HepG2 (cell line): ENCODE data around the gene SLC1A5. TPM values are rescaled to one million over a fixed set of nuclear protein-coding genes. Genes with fewer than 3 reads are reported as not detected.
A peak's percentile ranks its signal among the peaks of the same experiment; 100 is the strongest.

Experiments
- ATAC-seq: fragments of 200-7000 bp; cut with Tn5 transposase; 3 replicates; pipeline ENCODE4 v1.9.1; 2020; ENCODE audit warnings: mild to moderate bottlenecking, moderate library complexity
- BruUV-seq: library from RNA; stranded (reverse); fragments of 400-500 nt; replicated peaks from 2 replicates; lab custom pipeline; 2021; lab: Mats Ljungman, UMichigan
- CTCF ChIA-PET: fragments of 300-600 bp; formaldehyde crosslinking; extraction: SDS; loops from one replicate; lab custom pipeline; 2021; ENCODE audit warnings: low total read pairs, inconsistent platforms, low intra/inter-chr PET ratio; lab: Yijun Ruan, JAX
- POLR2A ChIA-PET: fragments of 350-600 bp; sonication (Branson Sonifier 250); formaldehyde crosslinking; loops from one replicate; lab custom pipeline; 2020; ENCODE audit warnings: antibody characterized with exemption, inconsistent platforms; lab: Yijun Ruan, JAX
- DNase-seq: peaks from one replicate; pipeline ENCODE4 v3.0.0-alpha.2; 2015; ENCODE audit warnings: low spot score
- FAIRE-seq: peaks from 3 replicates; lab custom pipeline; 2011; peaks lifted over from hg19 to GRCh38; lab: Jason Lieb, UNC
- H2AFZ ChIP-seq: one replicate; pipeline ENCODE4 v1.6.1; 2011; ENCODE audit warnings: low read length, inconsistent platforms
- H3K27ac ChIP-seq: fragments of 300-600 bp; 3 replicates; pipeline ENCODE4 v1.8.0; 2011; ENCODE audit warnings: mixed run types, mild to moderate bottlenecking, mixed read lengths, low read length, inconsistent platforms; ENCODE audit not compliant: insufficient read depth; ENCODE audit errors: extremely low read length
- H3K27me3 ChIP-seq, 2 experiments: fragments of 200-600 bp in 1 of 2; 2 replicates in 1 of 2; 3 replicates in 1 of 2; pipeline versions ENCODE4 v1.6.0 to v1.8.0; 2011; ENCODE audit warnings: low read length in 2 of 2, mild to moderate bottlenecking in 2 of 2, moderate library complexity in 2 of 2, inconsistent platforms in 1 of 2; ENCODE audit not compliant: insufficient read depth in 2 of 2, control insufficient read depth in 1 of 2
- H3K36me3 ChIP-seq, 2 experiments: fragments of 200-600 bp in 1 of 2; replicated peaks in 1 of 2; 2 replicates in 1 of 2; 3 replicates in 1 of 2; pipeline versions ENCODE4 v1.5.1 to v1.8.0; 2011; ENCODE audit warnings: low read length in 2 of 2, inconsistent platforms in 1 of 2; ENCODE audit not compliant: insufficient read depth in 2 of 2, control insufficient read depth in 1 of 2
- H3K4me1 ChIP-seq: 2 replicates; pipeline ENCODE4 v1.5.1; 2012; ENCODE audit warnings: low read length, inconsistent platforms; ENCODE audit not compliant: insufficient read depth
- H3K4me2 ChIP-seq: 2 replicates; pipeline ENCODE4 v1.6.0; 2011; ENCODE audit warnings: low read depth, low read length, inconsistent platforms
- H3K4me3 ChIP-seq, 3 experiments: fragments of 200-600 bp in 1 of 3; sonication (generic), shearing (Covaris generic) in 1 of 3; replicated peaks in 1 of 3; 2 replicates each; pipeline ENCODE4 v1.5.1; 2011 to 2016; ENCODE audit warnings: low read length in 3 of 3, inconsistent platforms in 2 of 3, low read depth in 2 of 3, mild to moderate bottlenecking in 2 of 3, control low read depth in 1 of 3, mixed read lengths in 1 of 3; ENCODE audit not compliant: insufficient read depth in 1 of 3
- H3K79me2 ChIP-seq: one replicate; pipeline ENCODE4 v1.6.1; 2011; ENCODE audit warnings: low read length, inconsistent platforms; ENCODE audit not compliant: insufficient read depth
- H3K9ac ChIP-seq: 2 replicates; pipeline ENCODE4 v1.6.0; 2011; ENCODE audit warnings: mild to moderate bottlenecking, low read depth, low read length, inconsistent platforms; ENCODE audit not compliant: insufficient read depth
- H3K9me3 ChIP-seq: 2 replicates; pipeline ENCODE4 v1.5.1; 2012; ENCODE audit warnings: mild to moderate bottlenecking, low read length
- H4K20me1 ChIP-seq: 2 replicates; pipeline ENCODE4 v1.6.0; 2011; ENCODE audit warnings: inconsistent platforms, mild to moderate bottlenecking, low read length, moderate library complexity; ENCODE audit not compliant: insufficient read depth
- AGO2 ChIP-seq: fragments of 200-400 bp; formaldehyde crosslinking; optimal IDR thresholded peaks from 2 replicates; pipeline ENCODE3; 2017; ENCODE audit warnings: mild to moderate bottlenecking, low read depth, low read length, moderate library complexity
- DNMT3B ChIP-seq: conservative IDR thresholded peaks from 2 replicates; pipeline ENCODE4 v1.6.1; 2016; ENCODE audit warnings: missing biosample characterization, control low read depth
- FLYWCH1 ChIP-seq: sonication (generic); formaldehyde crosslinking; IDR thresholded peaks from 2 replicates; pipeline ENCODE4 v1.8.1; 2023; ENCODE audit warnings: mild to moderate bottlenecking, missing genetic modification reagents
- KDM3A ChIP-seq: IDR thresholded peaks from 2 replicates; pipeline ENCODE4 v1.6.1; 2018; ENCODE audit warnings: low read depth, missing compliant biosample characterization
- MYPOP ChIP-seq: sonication (generic); formaldehyde crosslinking; IDR thresholded peaks from 2 replicates; pipeline ENCODE4 v1.8.1; 2023; ENCODE audit warnings: mild to moderate bottlenecking, moderate library complexity, missing genetic modification reagents
- PATZ1 ChIP-seq: sonication (generic); formaldehyde crosslinking; IDR thresholded peaks from 2 replicates; pipeline ENCODE4 v1.4.0; 2020; ENCODE audit warnings: missing genetic modification reagents
- RCOR2 ChIP-seq: IDR thresholded peaks from 2 replicates; pipeline ENCODE4 v1.6.1; 2016; ENCODE audit warnings: missing biosample characterization, missing genetic modification reagents
- SETDB1 ChIP-seq: sonication (generic); formaldehyde crosslinking; IDR thresholded peaks from 2 replicates; pipeline ENCODE4 v1.5.1; 2020; ENCODE audit warnings: missing genetic modification reagents, mild to moderate bottlenecking, borderline replicate concordance
- SMYD3 ChIP-seq: sonication (generic); formaldehyde crosslinking; IDR thresholded peaks from 2 replicates; pipeline ENCODE4 v1.8.1; 2023; ENCODE audit warnings: mild to moderate bottlenecking, missing genetic modification reagents
- ZBTB33 ChIP-seq: sonication (generic); formaldehyde crosslinking; IDR thresholded peaks from 2 replicates; pipeline ENCODE4 v1.4.0; 2020; ENCODE audit warnings: missing genetic modification reagents
- ZNF563 ChIP-seq: sonication (generic); formaldehyde crosslinking; IDR thresholded peaks from 2 replicates; pipeline ENCODE4 v1.8.0; 2022; ENCODE audit warnings: mild to moderate bottlenecking, moderate library complexity, missing genetic modification reagents
- WGBS: methylation state at CpG from one replicate; pipeline ENCODE4 v1.1.6; 2017; ENCODE audit warnings: low lambda C conversion rate; 5-methylcytosine and 5-hydroxymethylcytosine counted together
- in situ Hi-C: cut with HindIII; loops from 2 replicates; pipeline ENCODE4 v1.10.0; 2017; ENCODE audit warnings: low pct_unique_long_range_greater_than_20kb; ENCODE audit not compliant: extremely low pct_ligation_motif_present
- intact Hi-C: fragments of 100-400 bp; cut with micrococcal nuclease; formaldehyde crosslinking; loops from one replicate; pipeline ENCODE4 v1.10.0; 2022; ENCODE audit not compliant: unreplicated experiment
- polyA plus RNA-seq, 8 experiments: library from polyadenylated mRNA; depleted of rRNA in 3 of 8; stranded (reverse) in 7 of 8; unstranded in 1 of 8; fragments of >200 nt; fragmentation: Illumina TruSeq in 4 of 8; extraction: Trizol in 4 of 8; gene quantifications; 2 replicates each; pipeline versions ENCODE4 v1.2.1 to v1.2.3, GENCODE V29; 2011 to 2016; ENCODE audit warnings: low read depth in 4 of 8, missing spikeins in 1 of 8, mixed read lengths in 1 of 8; ENCODE audit not compliant: insufficient read depth in 1 of 8
- total RNA-seq, 5 experiments: library from RNA; depleted of rRNA; stranded (reverse); fragments of >200 nt; fragmentation: Illumina TruSeq; extraction: Trizol; gene quantifications; 2 replicates each; pipeline ENCODE4 v1.2.3, GENCODE V29; 2016; ENCODE audit warnings: low read depth in 1 of 5

SLC1A5 gene
- total and polyA plus RNA-seq, 2 of the 13 experiments (the other 11 are each of a cell fraction or from before 2014, with no cell fraction given) = 120 to 159 TPM

GRCh38 chr19:46736531-46737297, 51.7 kb downstream of the SLC1A5 start:
- Histone ChIP-seq H3K4me3 (no peak overlapping the region), H2AFZ (no peak overlapping the region), H3K36me3 (peaks cover 41 to 72% of the 10 kb centered on the region in 2 experiments), H3K4me1 (no peaks in the 10 kb centered on the region), H3K27me3 (no peaks in the 10 kb centered on the region), H3K9me3 (no peaks in the 10 kb centered on the region), H3K9ac (no peak overlapping the region)
- no peak for DNase-seq
- peak; percentile 28; the same call in 1 of the 3 replicates for ATAC-seq
- 93% methylated on average over 18 of the region's 22 CpGs for WGBS
- intact Hi-C loops (no loop called here), in situ Hi-C loops (no loop called here)
- POLR2A ChIA-PET = interaction anchor here (1.3 kb wide), 1 partner anchor 8 kb away, joined by 3 read pairs; no protein-coding TSS in a partner anchor
- TF ChIP-seq SETDB1 (CRISPR knock-in tag) (no peak), FLYWCH1 (CRISPR knock-in tag) (no peak), KDM3A (no peak), ZNF563 (no peak), ZBTB33 (CRISPR knock-in tag) (0 out of 2 replicates have a peak, but pooled peaks have one; percentile 19), MYPOP (CRISPR knock-in tag) (no peak), SMYD3 (no peak), DNMT3B (CRISPR knock-in tag) (no peak), PATZ1 (CRISPR knock-in tag) (0 out of 2 replicates have a peak, but pooled peaks have one; percentile 14), AGO2 (peak; percentile 22), RCOR2 (no peak)
- TF ChIP-seq, all 625 proteins: peak for 3
- H3K4me2 ChIP-seq = no peak overlapping the region
- no peak for FAIRE-seq
- H4K20me1 ChIP-seq = peaks cover 19% of the 10 kb centered on the region; the same call in 1 of the 2 replicates
- H3K27ac ChIP-seq = no peak overlapping the region
- no TSS peak for BruUV-seq
- H3K79me2 ChIP-seq = peaks cover 36% of the 10 kb centered on the region
- CTCF ChIA-PET = no interaction called here
